Fibroblast of skin of right biceps (primary cell): Measurements from ENCODE around the gene TACSTD2.
A peak's percentile ranks its signal among the peaks of the same experiment; 100 is the strongest.
"Not testable (repeated sequence)": the region's sequence is repeated elsewhere in the genome, so short reads cannot be mapped to it uniquely, and the experiment has no call there.

ENCODE experiments used
- DNase-seq: peaks from one replicate; pipeline ENCODE4 v3.0.0-alpha.2; 2013

The TACSTD2 gene

GRCh38 chr1:58576727-58577653 lies at the start of gene TACSTD2:
TSS of gene TACSTD2 (minus strand) at chr1:58577252. CDS start at chr1:58577156, 96 bp downstream.
- peak; percentile 10 for DNase-seq

- DNase-seq: no peak
Measured at GRCh38 chr1:58626293-58626692, 49.2 kb upstream of the TACSTD2 start.

- DNase-seq: not testable (repeated sequence)
Measured at GRCh38 chr1:58623259-58623658, 46.2 kb upstream of the TACSTD2 start.

- no peak for DNase-seq
Measured at GRCh38 chr1:58622571-58622970, 45.5 kb upstream of the TACSTD2 start.

GRCh38 chr1:58621391-58621790 lies 44.3 kb upstream of the TACSTD2 start:
- no peak for DNase-seq

GRCh38 chr1:58620926-58621325 lies 43.9 kb upstream of the TACSTD2 start:
- peak; percentile 26 for DNase-seq

GRCh38 chr1:58620259-58620658 lies 43.2 kb upstream of the TACSTD2 start:
- no peak for DNase-seq

GRCh38 chr1:58619286-58620054 lies 42.4 kb upstream of the TACSTD2 start:
- no peak for DNase-seq

GRCh38 chr1:58618303-58618702 lies 41.3 kb upstream of the TACSTD2 start:
- DNase-seq: peak; percentile 92

- DNase-seq: peak; percentile 16
Measured at GRCh38 chr1:58611861-58612385, 34.9 kb upstream of the TACSTD2 start.

- DNase-seq: no peak
Measured at GRCh38 chr1:58608945-58609344, 31.9 kb upstream of the TACSTD2 start.

- no peak for DNase-seq
Measured at GRCh38 chr1:58608297-58608696, 31.2 kb upstream of the TACSTD2 start.

GRCh38 chr1:58607391-58607790 lies 30.3 kb upstream of the TACSTD2 start:
- no peak for DNase-seq

- not testable (repeated sequence) for DNase-seq
Measured at GRCh38 chr1:58601921-58602320, 24.9 kb upstream of the TACSTD2 start.

GRCh38 chr1:58597996-58598395 lies 20.9 kb upstream of the TACSTD2 start:
- peak; percentile 32 for DNase-seq

- peak; percentile 21 for DNase-seq
Measured at GRCh38 chr1:58597076-58597475, 20.0 kb upstream of the TACSTD2 start.

GRCh38 chr1:58596631-58597052 lies 19.6 kb upstream of the TACSTD2 start:
- no peak for DNase-seq

GRCh38 chr1:58594546-58594945 lies 17.5 kb upstream of the TACSTD2 start:
- DNase-seq: no peak

- peak; percentile 90 for DNase-seq
Measured at GRCh38 chr1:58592522-58593134, 15.6 kb upstream of the TACSTD2 start.

- DNase-seq: no peak
Measured at GRCh38 chr1:58591806-58592205, 14.8 kb upstream of the TACSTD2 start.

GRCh38 chr1:58590019-58590418 lies 13.0 kb upstream of the TACSTD2 start:
- no peak for DNase-seq

GRCh38 chr1:58588396-58588795 lies 11.3 kb upstream of the TACSTD2 start:
- DNase-seq: no peak

GRCh38 chr1:58587667-58588066 lies 10.6 kb upstream of the TACSTD2 start:
- no peak for DNase-seq
